Measurements from ENCODE around the gene PPP6R3.

The PPP6R3 gene

GRCh38 chr11:68498321-68498720 is 37.8 kb downstream of the PPP6R3 start:
- no peaks in the 10 kb centered on the region for H3K27me3 ChIP-seq (ENCODE audit: insufficient read depth, low read depth, severe bottlenecking)
- DNase-seq: no peak
- H3K4me3 ChIP-seq (ENCODE audit: low read depth, low read length): no peak overlapping the region
- H3K9me3 ChIP-seq (ENCODE audit: severe bottlenecking): no peaks in the 10 kb centered on the region
- no peak for TF ChIP-seq CTCF (IDR thresholded peaks at IDR 0.05; ENCODE audit: low read depth, low read length)
- no peaks in the 10 kb centered on the region; the same call in none of the 2 replicates for H3K36me3 ChIP-seq
- no peak overlapping the region for H3K27ac ChIP-seq

GRCh38 chr11:68498903-68499883 is 38.6 kb downstream of the PPP6R3 start:
- Histone ChIP-seq H3K27me3 (ENCODE audit: insufficient read depth, low read depth, severe bottlenecking) (no peaks in the 10 kb centered on the region), H3K9me3 (ENCODE audit: severe bottlenecking) (no peaks in the 10 kb centered on the region), H3K27ac (no peak overlapping the region), H3K4me3 (ENCODE audit: low read depth, low read length) (no peak overlapping the region), H3K36me3 (no peaks in the 10 kb centered on the region; the same call in none of the 2 replicates)
- TF ChIP-seq CTCF (IDR thresholded peaks at IDR 0.05; ENCODE audit: low read depth, low read length): no peak
- DNase-seq: no peak

- TF ChIP-seq CTCF (IDR thresholded peaks at IDR 0.05; ENCODE audit: low read depth, low read length): no peak
- DNase-seq: no peak
- no peak overlapping the region for H3K27ac ChIP-seq
- H3K9me3 ChIP-seq (ENCODE audit: severe bottlenecking): no peaks in the 10 kb centered on the region
- H3K27me3 ChIP-seq (ENCODE audit: insufficient read depth, low read depth, severe bottlenecking): no peaks in the 10 kb centered on the region
- no peaks in the 10 kb centered on the region; the same call in none of the 2 replicates for H3K36me3 ChIP-seq
- H3K4me3 ChIP-seq (ENCODE audit: low read depth, low read length): no peak overlapping the region
These were observed 39.7 kb downstream of the PPP6R3 start for GRCh38 chr11:68500206-68500605.

GRCh38 chr11:68501813-68502212 is 41.3 kb downstream of the PPP6R3 start:
- Histone ChIP-seq H3K36me3 (peaks cover 3% of the 10 kb centered on the region), H3K27ac (no peak overlapping the region), H3K4me3 (ENCODE audit: low read depth, low read length) (no peak overlapping the region), H3K27me3 (ENCODE audit: insufficient read depth, low read depth, severe bottlenecking) (no peaks in the 10 kb centered on the region), H3K9me3 (ENCODE audit: severe bottlenecking) (no peaks in the 10 kb centered on the region)
- no peak for DNase-seq
- TF ChIP-seq CTCF (IDR thresholded peaks at IDR 0.05; ENCODE audit: low read depth, low read length): no peak

GRCh38 chr11:68503251-68503687 is 42.7 kb downstream of the PPP6R3 start:
- no peak for DNase-seq
- Histone ChIP-seq H3K27me3 (ENCODE audit: insufficient read depth, low read depth, severe bottlenecking) (no peaks in the 10 kb centered on the region), H3K27ac (no peak overlapping the region), H3K36me3 (peaks cover 3% of the 10 kb centered on the region), H3K9me3 (ENCODE audit: severe bottlenecking) (no peaks in the 10 kb centered on the region), H3K4me3 (ENCODE audit: low read depth, low read length) (no peak overlapping the region)
- no peak for TF ChIP-seq CTCF (IDR thresholded peaks at IDR 0.05; ENCODE audit: low read depth, low read length)

All from WERI-Rb-1 (cell line).